Upper lobe of left lung (tissue), 4 donors: ENCODE results near the gene APLF.

ENCODE experiments used
- CTCF ChIP-seq, 6 experiments: fragments of 450-650 bp in 4 of 6; fragments of 200-600 bp in 2 of 6; sonication (generic) in 2 of 6; IDR thresholded peaks; one replicate each; pipeline ENCODE4 v1.5.1; 2016 to 2019; ENCODE audit warnings: antibody characterized with exemption in 6 of 6
- EP300 ChIP-seq, 4 donors: sonication (generic); formaldehyde crosslinking; IDR thresholded peaks; one replicate each; pipeline ENCODE4 v1.5.1; 2017; ENCODE audit warnings: antibody characterized with exemption in 4 of 4, control low read depth in 2 of 4
- POLR2A ChIP-seq, 4 donors: fragments of 450-650 bp; IDR thresholded peaks; one replicate each; pipeline ENCODE4 v1.5.1; 2016 to 2017; ENCODE audit warnings: antibody characterized with exemption in 4 of 4, mild to moderate bottlenecking in 2 of 4
- POLR2AphosphoS5 ChIP-seq, 2 donors: sonication (generic); formaldehyde crosslinking; IDR thresholded peaks; one replicate each; pipeline ENCODE4 v1.5.1; 2017; ENCODE audit warnings: antibody characterized with exemption in 2 of 2

- TF ChIP-seq CTCF (IDR thresholded peaks at IDR 0.05): no peak
- no peak for TF ChIP-seq EP300 (IDR thresholded peaks at IDR 0.05)
- no peak for TF ChIP-seq POLR2AphosphoS5 (IDR thresholded peaks at IDR 0.05)
- TF ChIP-seq POLR2A (IDR thresholded peaks at IDR 0.05): no peak
These were observed 81.0 kb downstream of the APLF start for GRCh38 chr2:68548396-68548795.
